H4 (cell line): Measurements from ENCODE around the gene PRAME. TPM values are rescaled to one million over a fixed set of nuclear protein-coding genes. Genes with fewer than 3 reads are reported as not detected.
"Not testable (repeated sequence)": the region's sequence is repeated elsewhere in the genome, so short reads cannot be mapped to it uniquely, and the experiment has no call there.

ENCODE experiments used
- DNase-seq: peaks from one replicate; pipeline ENCODE4 v3.0.0-alpha.2; 2015; ENCODE audit warnings: low spot score
- total RNA-seq: library from RNA; depleted of rRNA; stranded (reverse); fragments of >200 nt; shearing (Covaris generic); gene quantifications from 2 replicates; pipeline ENCODE4 v1.2.3, GENCODE V29; 2014

The PRAME gene
- total RNA-seq, 1 experiment from 2014 or later: 1.9 TPM

DNA sequence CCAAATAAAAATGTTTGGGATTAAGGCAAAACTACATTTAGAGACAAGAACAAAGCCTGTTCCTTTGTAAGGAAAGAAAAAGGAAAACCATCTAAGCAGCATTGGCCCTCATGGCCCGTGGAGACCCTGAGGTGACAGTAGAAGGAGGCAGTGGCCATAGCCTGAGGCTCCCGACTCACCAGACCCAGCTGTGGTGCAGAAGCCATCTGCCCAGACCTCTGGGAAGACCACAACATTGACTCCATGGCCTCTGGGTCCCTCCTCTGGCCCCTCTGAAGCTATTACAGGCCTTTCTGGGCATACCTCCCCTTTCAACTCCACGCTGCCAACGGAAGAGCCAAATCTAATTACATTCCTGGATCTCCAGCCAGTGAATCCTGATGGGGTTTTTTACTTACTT, 6.4 kb downstream of the PRAME start:
- no peak for DNase-seq

DNA sequence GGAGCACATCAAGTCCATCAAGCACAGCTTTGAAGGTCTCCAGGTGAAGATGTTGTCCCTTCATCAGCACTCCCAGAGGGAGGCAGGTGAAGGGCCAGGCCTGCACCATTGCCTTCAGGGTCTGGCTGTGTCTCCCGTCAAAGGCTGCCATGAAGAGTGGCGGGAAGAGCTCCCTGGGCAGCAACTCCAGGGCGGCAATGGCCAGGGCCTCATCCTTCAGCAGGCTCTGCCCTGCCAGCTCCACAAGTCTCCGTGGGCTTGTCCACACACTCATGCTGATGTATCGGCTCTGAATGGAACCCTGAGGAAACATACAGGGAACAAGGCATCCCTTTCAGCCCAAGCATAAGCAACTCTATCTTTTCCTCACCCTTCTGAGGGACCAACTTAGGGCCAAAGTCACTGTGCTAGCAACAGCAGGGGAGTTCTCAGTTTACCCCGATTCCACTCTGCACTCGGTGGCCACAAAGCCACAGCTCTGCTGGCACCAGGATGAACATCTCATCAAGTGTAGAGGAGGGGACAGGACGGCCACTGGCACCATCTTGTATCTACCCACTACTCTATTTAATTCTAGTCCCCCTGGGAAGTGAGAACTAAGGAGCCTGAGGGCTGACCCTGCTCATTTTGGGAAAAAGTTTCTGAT, 8.2 kb downstream of the PRAME start:
- no peak for DNase-seq

DNA sequence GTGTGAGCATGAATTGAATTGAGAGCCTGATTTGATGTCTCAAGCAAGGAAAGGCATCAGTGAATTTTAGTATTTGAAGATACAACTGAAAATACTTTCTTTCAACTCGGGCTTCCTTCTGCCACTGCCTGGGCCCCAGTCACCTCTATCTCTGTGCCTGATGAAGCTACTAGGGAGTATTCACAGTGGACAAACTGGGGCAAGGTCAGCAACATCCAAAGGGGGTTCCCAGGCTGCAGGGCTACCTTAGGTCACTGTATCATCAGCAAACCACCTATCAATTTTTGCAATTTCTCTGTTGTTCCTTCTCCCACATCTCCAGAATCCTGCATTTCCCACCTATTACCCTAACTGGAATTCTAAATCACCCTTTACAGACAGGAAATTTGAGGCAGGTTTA, 10.2 kb downstream of the PRAME start:
- no peak for DNase-seq

DNA sequence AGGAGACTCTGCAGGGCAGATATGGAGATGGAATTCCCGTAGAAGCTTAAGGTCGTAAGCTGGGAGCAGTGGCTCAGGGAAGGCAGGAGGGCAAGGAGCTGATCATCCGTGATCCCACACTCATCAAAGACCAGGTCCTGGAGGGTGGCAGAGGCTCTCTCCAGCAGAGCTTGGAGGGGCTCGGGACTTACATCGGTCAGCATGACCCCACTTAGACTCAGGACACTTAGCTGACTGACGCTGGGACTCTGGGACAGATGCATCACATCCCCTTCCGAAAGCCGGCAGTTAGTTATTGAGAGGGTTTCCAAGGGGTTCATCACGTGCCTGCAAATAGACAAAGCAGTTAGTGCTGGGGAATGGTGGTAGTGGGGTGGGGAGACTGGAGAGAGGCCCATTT, 10.7 kb downstream of the PRAME start:
- no peak for DNase-seq

DNA sequence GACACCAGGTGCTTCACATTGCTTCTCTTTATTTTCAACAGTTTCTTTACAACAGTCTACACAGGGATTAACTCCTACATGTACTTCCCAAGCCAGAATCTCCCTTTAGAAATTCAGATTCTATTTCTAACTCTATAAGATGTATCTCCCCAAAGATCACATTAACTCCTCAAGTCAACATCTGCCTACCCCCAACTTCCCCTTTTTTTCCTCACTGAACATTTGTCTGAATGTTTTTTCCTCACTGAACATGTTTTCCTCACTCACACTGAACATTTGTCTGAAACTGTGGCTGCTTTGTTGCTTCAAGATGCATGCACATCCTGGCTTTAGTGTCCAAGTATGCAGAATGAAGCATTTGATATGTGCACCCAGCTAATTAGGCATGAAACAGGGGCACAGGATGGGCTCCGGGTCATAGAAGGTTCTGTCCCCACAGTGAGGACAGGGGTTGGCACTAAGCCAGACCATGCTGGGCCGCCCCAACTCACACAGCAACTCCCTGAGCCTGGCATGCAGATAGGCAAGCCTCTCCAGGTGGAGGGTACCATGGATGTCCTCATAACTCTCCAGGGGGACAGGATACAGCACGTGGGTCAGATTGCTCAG, 11.3 kb downstream of the PRAME start:
- DNase-seq: no peak

DNA sequence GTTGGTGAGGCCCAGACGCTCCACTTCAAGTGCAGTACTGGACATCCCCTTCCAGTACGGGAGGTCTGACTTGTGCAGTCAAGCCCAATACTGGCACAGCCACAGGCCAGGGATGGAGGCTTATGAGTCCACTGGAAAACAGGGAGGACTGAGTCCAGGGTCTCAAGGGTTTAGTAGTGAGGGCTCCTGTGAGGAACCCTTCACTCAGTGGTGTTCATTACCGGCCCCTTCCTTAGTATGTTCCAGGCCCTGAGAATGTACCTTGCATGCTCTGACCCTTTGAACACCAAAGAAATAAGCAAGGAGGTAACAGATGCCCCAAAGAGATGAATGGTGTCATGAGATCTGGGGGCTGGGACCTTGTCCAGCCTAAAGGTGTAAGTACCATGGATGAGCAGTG, 11.8 kb downstream of the PRAME start:
- no peak for DNase-seq

DNA sequence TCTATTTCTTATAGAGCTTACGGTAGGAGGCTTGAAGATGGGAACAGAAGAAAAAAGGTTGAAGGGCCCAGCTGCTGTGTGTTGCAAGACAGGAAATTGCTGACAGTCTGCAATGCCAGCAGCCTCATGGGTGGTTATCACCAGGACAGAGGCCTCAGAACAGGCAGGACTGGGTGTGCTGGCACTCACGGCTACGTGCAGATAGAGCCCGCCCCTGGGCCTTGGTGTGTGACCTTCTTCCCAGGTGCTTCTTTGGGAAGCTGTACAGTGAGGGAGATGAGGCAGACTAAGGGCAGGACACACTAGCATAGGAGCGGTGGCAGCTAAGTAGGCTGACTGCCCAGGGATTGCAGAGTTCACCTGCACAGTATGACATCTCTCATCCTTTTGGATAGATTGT, 12.6 kb downstream of the PRAME start:
- no peak for DNase-seq

DNA sequence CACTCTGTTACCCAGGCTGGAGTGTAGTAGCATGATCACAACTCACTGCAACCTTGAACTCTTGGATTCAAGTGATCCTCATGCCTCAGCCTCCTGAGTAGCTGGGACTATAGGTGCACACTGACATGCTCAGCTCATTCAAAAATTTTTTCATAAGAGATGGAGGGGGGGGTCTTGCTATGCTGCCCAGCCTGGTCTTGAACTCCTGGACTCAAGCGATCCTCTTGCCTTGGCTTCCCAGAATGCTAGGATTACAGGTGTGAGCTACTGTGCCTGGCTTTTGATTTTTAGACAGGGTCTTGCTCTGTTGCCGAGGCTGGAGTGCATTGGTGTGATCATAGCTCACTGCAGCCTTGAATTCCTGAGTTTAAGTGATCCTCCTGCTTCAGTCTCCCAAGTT, 14.0 kb downstream of the PRAME start:
- no peak for DNase-seq

DNA sequence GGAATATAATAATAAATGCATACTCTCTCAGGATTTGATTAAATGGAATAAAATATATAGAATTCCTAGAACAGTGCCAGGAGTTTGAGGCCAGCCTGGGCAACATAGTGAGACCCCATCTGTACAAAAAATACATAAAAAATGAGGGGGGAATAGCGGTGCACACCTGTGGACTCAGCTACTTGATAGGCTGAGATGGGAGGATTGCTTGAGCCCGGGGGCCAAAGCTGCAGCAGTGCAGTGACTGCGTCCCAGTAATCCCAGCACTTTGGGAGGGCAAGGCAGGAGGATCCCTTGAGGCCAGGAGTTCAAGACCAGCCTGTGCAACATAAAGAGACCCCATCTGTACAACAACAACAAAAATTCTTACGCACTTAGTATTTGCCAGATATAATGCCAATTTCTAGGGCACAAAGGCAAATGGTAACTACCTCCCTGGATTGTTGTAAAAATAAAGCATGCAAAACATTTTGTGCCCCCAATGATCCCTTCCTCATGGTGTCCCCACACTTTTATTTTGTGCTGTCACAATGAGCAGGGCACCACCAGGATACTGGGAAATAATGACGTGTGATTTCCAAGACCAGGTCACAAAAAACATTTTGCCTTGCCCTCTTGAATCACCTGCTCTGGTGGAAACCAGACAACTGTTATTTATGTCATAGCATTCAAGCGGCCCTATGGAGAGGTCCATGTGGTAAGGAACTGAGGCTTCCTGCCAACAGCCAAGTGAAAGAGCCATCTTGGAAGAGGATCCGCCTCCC, 20.7 kb downstream of the PRAME start:
- no peak for DNase-seq

DNA sequence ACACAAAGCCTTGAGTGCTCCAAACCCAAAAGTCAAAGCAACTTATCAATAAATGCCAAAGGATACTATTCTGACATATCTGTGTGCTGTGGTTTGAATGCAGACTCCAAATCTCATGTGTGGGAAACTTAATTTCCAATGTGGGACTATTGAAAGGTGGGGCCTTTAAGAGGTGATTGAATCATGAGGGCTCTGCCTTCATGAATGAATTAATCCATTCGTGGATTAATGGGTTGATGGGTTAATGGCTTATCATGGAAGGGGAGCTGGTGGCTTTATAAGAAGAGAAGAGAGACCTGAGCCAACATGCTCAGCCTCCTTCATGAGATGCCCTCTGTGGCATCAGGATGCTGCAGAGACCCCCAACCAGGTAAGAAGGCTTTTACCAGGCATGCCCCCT, 22.1 kb downstream of the PRAME start:
- no peak for DNase-seq

DNA sequence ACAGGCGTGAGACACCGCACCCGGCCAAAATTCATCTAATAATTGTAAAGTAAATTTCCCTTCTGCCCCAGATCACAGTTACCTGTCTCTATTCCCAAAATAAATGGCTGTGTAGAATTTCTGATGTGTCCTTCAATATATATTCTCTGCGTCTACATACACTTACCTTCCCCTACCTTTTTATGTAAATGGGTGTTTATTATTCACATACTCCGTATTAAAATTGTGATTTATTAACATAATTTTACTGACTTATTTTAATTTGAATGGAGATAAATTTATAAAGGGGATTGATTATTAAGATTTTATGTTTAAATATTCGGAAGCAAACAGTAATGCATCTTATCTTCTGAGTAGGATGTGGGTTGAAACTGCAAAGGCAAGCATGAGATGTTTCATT, 22.6 kb downstream of the PRAME start:
- no peak for DNase-seq

DNA sequence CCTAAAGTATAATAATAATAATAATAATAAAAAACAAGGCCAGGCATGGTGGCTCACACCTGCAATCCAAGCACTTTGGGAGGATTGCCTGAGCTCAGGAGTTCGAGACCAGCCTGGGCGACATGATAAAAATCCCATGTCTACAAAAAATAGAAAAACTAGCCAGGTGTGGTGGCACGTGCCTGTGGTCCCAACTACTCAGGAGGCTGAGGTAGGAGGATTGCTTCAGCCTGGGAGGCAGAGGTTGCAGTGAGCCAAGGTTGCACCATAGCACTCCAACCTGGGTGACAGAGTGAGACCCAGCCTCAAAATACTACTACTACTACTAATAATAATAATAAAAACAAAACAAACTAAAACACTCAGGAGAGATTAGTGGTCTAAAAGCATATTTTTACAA, 23.4 kb downstream of the PRAME start:
- no peak for DNase-seq

DNA sequence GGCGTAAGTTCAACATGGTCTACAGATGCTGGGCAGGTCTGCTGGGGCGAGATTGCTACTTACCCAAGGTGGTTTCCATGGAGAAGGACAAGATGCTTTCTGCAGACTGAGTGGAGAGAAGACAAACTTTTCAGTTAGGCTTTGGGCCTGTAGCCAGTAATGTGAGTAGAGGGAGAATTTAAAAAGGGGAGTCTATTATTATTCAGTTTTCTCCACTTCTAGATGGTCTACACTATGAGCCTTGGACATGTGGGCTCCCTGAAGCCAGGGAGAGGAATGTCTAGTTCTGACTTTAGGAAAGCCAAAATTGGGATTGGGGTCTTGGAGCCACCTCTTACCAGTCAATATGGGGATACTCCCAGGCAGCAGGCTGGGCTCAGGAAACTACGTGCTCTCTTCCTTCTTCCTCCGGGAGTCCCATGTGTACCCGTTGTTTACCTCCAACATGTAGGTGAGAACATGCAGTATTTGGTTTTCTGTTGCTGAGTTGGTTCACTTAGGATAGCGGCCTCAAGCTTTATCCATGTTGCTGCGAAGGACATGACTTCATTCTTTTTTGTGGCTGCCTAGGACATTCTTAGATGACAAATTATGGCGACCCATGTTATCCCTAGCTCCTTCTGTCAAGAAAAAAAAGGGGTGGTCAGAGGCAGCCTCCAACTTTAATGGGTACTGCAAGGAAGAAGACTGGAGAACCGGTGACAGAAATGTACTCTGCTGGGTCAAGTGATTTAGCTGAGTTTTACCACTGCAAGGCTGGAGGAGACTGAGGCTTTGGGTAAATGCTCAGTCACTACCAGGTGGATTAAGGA, 24.3 kb downstream of the PRAME start:
- no peak for DNase-seq

DNA sequence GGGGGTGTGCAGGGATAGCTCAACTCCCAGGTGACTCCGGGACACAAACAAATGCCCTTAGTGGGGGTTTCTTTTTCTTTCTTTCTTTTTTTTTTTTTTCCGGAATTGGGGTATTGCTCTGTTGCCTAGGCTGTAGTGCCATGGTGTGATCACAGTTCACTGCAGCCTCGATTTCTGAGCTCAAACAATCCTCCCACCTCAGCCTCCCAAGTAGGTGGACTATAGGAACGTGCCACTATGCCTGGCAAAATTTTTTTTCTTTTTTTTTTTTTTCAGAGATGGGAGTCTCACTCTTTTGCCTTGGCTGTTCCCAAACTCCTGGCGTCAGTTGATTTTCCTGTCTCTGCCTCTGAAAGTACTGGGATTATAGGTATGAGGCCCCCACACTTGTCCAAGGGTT, 25.2 kb downstream of the PRAME start:
- no peak for DNase-seq

DNA sequence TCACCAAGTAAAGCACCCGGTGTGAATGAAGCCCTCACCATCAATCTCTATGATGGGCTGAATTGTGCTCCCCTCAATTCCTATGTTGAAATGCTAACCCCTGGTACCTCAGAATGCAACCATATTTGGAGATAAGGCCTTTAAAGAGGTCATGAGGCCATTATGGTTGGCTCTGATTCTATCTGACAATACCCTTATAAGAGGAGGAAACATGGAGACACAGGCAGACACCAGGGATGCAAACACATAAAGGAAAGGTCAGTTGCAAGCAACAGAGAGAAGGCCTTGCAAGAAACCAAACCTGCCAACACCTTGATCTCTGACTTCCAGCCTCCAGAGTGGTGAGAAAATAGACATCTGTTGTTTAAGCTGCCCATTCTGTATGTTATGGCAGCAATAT, 25.6 kb downstream of the PRAME start:
- no peak for DNase-seq

DNA sequence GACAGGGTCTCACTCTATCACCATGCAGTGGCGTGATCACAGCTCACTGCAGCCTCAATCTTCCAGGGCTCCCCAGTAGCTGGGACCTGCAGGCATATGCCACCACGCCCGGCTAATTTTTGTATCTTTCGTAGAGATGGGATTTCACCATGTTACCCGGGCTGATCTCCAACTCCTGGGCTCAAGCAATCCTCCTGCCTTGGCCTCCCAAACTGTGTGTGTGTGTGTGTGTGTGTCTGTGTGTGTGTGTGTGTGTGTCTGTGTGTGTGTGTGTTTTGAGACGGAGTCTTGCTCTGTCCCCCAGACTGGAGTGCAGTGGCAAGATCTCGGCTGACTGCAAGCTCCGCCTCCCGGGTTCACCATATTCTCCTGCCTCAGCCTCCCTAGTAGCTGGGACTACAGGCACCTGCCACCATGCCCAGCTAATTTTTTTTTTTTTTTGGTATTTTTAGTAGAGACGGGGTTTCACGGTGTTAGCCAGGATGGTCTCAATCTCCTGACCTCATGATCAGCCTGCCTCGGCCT, 26.5 kb downstream of the PRAME start:
- not testable (repeated sequence) for DNase-seq

DNA sequence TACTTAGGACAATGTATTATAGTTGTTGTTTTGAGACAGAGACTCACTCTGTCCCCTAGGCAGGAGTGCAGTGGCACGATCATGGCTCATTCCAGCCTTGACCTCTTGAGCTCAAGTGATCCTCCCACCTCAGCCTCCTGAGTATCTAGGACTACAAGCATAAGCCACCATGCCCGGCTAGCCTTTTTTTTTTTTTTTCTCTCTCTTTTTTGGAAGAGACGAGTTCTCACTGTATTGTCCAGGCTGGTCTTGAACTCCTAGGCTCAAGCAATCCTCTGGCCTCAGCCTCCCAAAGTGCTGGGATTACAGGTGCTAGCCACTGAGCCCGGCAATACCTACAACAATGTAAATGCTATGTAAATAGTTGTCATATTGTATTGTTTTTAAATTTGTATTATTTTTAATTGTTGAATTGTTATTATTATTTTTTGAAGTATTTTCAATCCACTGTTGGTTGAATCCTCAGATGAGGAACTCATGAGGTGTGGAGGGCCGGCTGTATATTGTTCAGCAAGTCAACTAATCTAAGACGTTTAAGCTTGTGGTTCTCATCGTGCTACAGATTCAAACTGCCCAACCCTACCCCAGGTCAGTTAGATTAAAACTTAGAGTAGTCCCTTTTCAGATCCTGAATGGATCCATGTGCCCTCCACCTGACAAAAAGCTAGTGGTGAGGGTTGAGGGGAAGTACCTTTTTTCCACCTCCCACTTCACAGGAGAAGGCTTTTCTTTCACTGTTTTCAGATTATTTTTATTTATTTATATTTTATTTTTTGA, 27.1 kb downstream of the PRAME start:
- DNase-seq: no peak

DNA sequence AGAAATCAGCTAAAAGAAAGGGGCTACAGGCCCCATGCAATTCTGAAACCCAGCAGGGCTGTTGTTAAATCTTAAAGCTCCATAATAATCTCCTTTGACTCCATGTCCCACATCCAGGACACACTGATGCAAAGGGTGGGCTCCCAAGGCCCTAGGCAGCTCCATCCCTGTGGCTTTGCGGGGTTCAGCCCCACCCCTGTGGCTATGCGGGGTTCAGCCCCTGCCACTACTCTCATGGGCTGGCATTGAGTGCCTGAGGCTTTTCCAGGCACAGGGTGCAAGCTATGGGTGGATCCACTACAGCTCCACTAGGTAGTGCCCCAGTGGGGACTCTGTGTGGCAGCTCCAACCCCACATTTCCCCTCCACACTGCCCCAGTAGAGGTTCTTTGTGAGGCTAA, 30.3 kb downstream of the PRAME start:
- DNase-seq: no peak

DNA sequence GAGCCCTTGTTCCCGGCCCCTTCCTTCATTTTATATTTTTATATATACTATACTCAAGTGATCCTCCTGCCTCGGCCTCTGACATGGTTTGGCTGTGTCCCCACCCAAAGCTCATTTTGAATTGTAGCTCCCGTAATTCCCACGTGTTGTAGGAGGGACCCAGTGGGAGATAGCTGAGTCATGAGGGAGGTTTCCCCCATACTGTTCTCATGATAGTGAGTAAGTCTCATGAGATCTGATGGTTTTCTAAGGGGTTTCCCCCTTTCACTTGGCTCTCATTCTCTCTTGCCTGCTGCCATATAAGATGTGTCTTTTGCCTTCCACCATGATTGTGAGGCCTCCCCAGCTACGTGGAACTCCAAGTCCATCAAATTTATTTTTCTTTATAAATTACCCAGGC, 31.8 kb downstream of the PRAME start:
- no peak for DNase-seq

DNA sequence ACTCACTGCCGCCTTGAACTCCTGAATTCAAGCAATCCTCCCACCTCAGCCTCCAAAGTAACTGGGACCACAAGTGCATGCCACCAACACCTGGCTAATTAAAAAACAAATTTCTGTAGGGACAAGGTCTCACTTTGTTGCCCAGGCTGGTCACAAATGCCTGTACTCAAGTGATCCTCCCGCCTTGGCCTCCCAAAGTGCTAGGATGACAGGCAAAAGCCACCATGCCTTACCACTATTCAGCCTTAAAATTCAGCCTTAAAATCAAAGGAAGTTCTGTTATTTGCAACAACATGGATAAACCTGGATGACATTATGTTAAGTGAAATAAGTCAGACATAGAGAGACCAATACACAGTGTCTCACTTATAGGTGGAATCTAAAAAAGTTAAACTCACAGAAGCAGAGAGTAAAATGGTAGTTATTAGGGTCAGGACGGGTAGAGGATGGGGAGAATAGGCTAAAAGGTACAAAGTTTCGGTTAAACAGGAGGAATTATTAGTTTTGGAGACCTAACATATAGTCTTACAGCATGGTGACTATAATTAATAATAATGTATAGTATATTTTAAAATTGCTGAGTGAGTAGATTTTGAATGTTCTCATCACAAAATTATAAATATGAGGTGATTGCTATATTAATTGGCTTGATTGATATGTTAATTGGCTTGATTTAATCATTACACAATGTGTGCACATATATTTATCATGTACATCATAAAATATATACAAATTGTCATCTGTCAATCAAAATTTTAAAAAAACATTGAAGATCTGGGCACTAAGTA, 32.7 kb downstream of the PRAME start:
- DNase-seq: no peak

DNA sequence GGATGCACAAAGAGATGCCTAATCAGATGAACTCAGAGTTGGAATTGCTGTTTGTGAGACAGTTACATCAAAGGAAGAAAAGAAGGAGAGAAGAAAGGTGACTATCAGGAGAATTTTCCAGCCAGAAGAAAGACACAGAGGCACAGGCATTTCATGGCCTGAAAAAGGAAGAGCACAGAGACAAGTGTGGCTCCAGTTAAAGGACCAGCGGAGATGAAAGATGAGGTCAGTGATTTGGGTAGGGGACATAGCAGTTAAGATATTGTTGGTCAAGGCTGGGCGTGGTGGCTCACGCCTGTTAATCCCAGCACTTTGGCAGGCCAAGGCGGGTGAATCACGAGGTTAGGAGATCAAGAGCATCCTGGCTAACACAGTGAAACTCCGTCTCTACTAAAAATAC, 35.6 kb downstream of the PRAME start:
- DNase-seq: no peak
